HG02943 (cell line): ENCODE results near the gene C10orf67.
A peak's percentile ranks its signal among the peaks of the same experiment; 100 is the strongest.
"Not testable (repeated sequence)": the region's sequence is repeated elsewhere in the genome, so short reads cannot be mapped to it uniquely, and the experiment has no call there.

ENCODE experiments used
- ATAC-seq: cut with Tn5 transposase; IDR thresholded peaks from one replicate; pipeline ENCODE4 v1.9.1; 2021; ENCODE audit warnings: mild to moderate bottlenecking, low read depth, moderate library complexity; ENCODE audit not compliant: unreplicated experiment

Gene C10orf67

DNA sequence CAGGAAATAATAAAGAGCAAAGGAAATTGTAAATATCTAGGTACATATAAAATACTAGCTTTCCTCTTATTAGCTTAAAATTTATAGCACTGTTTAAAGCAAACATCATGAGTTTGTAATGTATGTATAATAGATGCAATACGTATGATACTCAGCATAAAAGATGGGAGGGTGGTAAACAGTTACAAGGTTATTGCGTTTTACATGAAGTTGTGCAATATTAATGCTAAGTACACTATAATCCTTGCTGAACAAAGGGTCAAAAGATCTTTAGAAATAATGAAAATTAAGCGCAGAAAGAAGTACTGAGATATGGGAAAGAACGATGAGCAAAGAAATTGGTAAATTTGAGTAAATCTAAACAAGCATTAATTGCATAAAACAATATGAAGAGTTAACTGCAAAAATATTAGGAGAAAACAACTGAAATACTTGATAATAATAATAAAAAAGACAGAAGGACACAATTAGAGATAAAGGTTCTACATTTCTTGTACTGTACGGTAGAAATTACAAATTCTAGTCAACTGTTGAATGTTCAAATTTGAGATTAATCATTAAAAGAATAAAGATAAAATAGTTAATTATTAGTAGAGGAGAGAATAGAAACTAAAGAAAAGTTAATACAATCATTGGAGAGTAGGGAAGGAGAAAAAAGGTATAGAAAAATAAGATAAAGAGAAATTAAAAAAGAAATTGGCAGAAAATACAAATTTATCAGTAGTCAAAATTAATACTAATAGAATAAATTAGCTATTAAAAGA, 17.9 kb downstream of the C10orf67 start:
- no peak for ATAC-seq

DNA sequence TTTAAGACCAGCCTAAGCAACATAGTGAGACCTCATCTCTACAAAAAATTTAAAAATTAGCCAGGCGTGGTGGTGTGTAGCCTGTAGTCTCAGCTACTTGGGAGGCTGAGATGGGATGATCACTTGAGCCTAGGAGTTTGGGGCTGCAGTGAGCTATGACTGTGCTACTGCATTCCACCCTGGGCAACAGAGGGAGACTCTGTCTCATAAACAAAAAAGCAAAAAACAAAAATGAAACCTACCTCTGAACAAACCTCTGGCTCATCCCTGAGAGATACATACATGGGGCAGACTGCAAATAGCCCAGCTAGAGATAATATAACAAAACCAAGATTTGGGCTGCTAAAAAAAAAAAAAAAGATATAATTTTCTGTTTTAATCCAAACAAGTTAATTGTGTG, 19.5 kb downstream of the C10orf67 start:
- peak; percentile 82 for ATAC-seq

DNA sequence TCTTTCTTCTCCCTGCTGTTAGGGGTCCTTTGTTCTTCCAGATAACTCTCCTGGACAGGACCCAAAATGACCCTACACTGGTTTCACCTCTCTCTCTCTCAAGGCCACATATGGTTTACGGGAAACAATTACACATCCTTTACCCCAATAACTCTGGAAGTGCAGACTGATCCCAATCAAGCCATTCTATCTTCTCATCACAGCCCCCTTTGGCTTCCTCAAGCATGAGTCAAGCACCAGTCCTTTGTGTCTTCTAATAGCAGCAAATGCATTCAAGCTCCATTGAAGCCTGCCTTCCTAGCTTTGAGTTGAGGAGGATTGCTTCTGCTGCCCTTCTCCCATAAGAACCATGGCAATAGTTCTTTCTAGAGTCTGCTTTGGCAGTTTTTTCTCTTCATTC, 20.2 kb downstream of the C10orf67 start:
- ATAC-seq = no peak

DNA sequence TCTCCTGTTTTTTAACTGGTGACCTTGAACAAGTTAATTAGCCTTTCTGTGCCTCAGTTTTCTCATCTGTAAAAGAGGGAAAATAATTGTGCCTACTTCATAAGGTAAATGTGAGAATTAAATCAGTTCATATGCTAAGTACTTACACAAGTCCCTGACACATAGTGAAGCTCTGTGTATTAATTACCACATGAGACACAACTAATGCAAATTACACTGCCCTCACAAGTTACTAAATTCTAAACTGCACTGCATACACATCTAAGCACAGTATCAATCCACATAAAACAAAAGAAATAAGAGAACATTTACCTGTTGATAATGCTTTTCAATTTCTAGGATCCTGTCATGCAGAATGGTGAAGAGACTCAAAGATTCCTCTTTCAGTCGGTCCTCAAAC, 22.5 kb downstream of the C10orf67 start:
- ATAC-seq = no peak

DNA sequence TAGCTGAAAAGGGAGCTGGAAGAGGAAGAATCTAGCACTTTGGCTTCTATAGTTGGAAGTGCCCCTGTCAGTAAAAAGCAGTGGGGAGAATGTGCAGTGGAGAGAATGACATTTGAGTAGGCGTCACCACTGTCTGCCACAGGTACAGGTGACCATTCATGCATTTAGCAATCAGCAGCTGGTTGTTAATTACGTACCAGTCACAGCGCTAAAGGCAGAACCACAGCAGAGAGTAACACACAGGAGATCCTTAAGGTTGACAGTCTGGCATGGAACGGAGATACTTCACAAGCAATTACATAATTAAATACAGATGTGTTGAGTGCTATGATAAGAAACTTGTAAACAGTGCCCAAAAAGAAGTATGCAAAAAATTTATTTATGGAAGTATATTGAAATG, 24.8 kb downstream of the C10orf67 start:
- ATAC-seq = no peak

DNA sequence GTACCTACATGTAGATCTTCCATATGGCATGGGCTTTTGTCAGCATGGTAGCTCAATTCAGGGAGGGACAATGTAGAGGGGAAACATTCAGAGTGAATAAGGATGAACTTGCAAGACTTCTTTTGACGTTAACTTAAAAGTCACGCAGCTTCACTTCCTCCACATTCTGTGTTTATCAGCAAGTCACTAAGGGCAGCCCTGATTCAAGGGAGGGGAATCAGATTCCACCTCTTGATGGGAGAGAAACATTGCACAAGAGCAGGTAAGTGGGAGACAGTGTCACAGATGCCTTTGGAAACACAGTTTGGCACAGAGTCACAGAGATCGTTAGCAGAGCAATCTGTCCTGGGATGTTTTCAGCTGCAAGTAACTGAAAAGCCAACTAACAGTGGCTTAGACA, 26.2 kb downstream of the C10orf67 start:
- ATAC-seq = no peak

DNA sequence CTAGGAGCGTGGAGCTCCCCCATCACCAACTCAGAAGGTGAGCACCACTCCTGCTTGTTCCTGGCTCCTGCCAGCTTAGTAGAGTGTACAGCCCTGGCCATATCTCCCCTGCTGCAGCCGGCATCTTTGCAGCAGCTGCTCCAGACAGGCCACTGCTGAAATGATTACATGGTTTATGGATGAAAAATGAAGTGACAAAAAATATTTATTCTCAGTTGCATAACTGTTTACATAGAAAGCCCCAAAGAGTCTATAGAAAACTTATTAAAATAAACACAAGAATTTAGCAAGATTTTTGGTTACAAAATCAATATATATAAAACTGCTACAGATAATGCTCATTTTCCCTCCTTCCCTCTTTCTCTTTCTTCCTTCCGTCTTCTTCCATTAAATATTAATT, 27.2 kb downstream of the C10orf67 start:
- ATAC-seq = no peak

DNA sequence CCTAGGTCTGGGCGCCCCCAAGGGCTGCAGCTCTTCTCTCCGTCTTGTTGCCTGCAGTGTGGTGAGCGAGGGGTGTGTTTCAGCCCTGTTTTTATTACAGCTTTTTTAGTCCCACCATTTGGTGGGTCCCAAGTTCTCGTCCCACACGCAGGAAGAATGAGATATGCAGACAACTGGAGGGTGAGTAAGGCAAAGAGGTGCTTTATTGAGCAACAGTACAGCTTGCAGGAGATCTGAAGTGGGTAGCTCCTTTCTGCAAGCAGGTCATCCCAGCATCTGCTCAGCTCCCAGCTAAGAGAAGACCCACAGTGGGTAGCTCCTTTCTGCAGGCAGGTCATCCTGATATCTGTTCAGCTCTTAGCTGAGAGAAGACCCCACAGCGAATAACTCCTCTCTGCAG, 28.2 kb downstream of the C10orf67 start:
- no peak for ATAC-seq

DNA sequence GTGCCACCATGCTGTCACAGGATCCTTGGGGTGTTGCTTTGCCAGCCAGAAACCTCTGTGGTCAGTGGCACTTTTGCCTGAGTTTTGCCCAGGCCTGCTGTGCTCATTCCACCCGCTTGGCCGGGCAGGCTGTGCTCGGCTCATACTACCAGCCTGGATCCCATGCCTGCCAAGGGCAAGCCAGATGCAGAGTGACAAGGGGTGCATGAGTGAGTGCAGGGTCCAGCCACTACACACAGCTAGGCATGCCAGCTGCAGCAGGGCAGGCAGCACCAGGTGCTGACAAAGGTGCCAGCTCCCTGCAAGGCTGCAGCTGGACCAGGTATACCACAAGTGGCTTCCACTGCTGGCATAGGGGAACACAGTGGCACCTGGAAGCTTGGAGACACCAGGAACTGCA, 28.6 kb downstream of the C10orf67 start:
- no peak for ATAC-seq

DNA sequence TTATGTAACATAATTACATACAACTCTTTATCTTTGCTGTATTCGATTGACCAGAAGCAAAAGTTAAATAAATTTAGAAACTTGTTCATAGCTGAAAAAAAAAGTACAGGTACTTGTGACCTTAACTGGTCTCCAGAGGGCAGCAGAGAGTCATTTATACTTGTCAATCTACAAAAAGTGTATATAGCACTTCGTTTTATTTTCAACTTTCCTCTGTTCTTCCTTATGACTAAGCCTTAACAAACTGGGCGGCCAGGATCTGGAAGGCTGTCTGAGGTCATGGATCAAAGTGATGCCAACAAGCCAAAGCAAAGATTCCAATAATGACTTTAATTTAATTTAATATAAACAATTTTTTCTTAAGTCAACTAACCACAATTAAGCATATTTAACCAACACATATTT, 29.8 kb downstream of the C10orf67 start:
- ATAC-seq = peak; percentile 60

DNA sequence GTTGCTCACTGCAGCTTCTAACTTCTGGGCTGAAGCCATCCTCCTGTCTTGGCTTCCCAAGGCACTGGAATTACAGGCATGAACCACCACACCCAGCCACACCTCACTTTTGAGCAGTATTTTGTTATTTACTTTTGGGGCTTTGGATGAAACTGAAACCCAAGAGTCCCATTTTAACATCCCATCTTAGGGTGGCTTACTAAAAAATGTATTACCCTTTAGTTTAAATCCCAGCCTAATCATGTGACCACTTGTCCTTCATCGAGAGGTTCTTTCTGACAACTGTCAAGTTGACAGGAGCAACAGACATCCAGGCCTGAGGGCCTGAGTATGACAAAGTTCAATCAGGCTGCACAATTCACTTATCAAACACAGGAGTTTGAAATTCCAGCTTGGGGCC, 33.6 kb downstream of the C10orf67 start:
- no peak for ATAC-seq

DNA sequence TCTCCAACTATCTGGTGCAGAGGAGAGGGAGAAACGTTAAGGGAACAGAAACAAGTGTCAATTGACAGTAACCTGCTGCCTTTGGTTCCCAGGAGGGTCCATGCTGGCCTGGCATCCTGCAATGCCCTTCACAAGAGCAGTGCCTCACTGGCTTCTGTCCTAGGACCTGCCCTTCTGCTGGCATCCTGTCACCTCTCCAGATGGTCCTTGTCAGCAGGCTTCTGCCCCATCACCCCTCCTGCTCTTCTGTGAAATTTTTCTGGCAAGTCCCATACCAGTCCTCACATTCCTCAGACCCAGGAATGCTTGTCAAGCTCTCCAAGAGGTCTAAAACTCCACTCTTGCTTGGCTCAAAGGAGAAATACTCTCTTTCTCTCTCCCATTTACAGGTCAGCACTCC, 34.2 kb downstream of the C10orf67 start:
- no peak for ATAC-seq

DNA sequence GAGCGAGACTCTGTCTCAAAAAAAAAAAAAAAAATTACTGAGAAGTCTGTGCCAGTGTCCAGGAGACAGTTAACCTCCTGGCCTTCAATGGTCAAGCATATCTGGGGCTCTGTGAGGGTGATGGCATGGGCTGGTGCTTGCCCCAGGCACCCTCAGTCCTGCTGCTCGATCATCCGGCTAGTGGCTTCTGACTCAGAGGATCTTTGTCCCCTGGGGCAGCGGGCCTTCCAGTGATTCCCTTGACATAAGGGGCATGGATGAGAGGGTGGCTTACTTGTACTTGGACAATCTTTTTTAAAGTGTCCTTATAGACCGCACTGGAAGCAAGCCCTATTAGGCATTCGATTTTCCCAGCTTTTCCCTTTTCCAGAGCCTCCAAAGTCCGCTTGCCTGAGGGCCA, 44.6 kb downstream of the C10orf67 start:
- ATAC-seq = not testable (repeated sequence)

DNA sequence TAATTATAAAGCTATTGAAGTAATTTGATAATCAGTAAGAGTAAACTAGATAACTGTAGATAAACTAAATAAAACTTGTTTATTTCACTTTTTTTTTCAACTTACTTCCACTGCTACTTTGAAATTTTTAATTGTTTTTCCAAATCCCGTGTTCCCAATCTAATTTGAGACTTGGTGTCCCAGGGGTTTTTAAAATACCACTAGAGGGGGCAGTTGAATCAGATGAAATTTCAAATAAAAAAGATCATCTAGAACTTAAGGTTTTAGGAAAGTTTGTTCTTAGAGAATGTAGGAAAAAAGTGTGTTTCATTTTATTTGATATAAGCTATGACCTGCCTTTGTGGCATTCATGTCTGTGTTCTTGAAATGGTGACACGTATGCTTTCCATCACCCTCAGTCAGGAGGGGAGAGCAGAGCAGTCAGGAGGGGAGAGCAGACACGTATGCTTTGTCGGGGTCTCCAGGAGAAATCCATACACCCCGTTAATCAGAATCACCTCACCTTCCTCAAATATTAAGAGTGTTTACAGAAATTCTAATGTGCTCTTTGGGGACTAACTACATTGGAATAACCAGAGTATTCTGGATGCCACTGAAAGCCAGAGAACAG, 49.9 kb downstream of the C10orf67 start:
- ATAC-seq = no peak

DNA sequence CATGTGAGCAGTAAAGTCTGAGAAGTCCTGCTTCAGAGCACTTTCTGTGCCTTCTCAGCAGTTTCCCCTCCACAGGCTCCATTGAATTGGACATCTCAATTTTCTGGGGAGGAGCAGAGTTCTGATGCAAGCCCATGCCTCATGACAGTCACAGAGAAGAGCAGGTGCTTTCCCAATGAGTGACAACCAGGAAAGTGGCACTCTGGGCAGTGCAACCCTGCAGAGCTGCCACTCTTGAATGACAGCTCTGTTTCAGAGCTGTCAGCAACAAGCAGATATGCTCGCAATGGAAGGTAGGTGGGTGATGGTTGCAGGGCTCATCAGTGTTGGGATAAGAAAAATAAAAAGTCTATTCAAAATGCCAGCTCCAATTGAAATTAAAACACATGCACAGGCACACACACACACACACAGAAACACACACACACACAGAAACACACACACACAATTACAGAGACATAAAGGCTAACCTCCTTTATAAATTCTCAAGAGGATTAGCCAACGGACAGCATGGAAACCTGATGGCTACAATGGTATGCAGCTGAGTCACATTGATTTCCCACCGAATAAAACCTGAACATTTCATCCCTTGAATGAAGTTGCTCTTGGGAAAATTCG, 50.5 kb downstream of the C10orf67 start:
- ATAC-seq = no peak

DNA sequence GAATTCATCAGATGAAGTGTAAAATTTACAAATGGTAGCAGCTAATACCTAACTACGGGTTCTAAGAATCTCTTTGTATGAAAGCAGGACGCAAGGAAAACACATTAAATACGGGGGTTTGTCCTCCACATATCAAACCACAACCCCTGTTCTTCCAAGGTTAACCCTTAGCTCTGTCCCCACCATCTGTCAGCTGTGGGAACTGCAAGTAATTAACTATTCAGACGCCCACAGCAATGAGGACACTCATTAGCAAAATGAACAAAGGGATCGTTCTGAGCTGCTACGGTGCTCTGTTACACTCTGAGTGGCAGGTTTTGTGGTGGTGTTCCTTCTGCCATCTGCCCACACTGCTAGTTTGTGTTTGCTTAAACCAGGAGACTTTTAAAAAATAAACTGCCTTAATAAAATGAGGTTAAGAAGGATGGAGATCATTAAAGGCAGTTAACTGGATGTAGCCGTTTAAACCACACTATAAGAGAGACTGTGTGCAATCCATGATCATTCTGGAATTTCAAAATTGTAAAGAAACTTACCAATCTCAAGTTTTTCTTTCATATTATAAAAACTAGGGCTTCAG, 51.4 kb downstream of the C10orf67 start:
- peak; percentile 90 for ATAC-seq

DNA sequence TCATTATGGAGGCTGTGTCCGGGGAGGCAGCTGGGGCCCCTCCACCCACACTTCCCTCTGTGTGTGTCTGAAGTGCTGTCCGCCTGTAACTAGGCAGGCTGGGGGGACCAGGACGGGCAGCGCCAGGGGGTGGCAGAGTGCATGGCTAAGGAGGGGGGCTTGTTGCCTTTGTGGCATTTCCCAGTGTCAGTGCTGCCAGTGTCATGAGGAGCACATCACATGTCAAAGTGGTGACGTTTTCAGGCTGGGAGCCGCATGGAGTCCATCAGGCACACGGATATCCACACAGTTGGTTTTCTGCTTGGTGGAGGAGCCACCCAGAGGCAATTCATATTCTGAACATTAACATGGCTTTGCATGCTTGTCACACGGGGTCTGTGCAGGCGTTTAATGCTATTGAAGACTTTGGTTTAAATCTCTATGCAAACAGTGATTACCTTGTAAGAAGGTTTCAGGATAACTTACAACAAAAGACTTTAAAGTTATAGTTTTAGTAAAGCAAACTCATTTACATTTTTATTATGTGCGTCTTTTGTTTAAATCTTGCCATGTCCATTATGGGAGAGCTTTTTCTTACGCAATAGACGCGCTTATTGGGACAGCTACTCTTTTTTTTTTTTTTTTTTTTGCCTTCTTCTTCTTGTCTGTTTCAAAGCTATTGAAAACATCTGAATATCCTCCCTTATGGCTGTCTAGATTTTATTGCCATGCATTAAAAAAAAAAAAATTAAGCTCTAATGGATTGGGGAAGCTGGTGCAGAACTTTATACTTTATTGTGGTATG, 52.9 kb downstream of the C10orf67 start:
- ATAC-seq = no peak

DNA sequence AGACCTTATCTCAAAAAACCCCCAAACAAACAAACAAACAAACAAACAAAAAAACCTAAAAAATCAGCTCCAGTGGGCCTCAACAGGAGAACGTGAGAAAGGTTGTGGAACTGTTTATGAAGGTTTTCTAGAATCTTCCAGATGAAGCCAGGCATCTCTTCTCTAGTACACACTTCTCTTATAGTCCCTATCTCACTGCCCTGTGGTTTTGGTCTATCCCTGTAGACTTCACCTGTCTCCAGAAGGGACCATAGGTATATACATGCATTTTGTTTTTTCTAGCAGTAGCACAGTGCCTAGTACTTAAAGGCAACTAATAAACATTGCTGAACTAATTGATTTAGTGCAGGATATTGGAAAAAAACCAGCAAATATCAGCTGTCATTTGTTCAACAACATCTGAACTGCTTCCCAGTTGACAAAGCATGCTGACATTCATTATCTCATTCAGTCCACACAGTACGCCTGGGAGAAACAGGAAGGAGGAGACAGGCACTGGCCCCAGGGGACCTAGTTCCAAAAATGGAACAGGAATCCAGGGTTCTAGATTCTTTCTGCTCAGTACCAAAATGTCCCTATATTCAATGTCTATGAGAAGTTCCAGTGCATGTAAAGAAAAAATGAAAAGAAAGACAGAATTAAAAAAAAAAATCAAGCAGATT, 59.8 kb downstream of the C10orf67 start:
- ATAC-seq = no peak

DNA sequence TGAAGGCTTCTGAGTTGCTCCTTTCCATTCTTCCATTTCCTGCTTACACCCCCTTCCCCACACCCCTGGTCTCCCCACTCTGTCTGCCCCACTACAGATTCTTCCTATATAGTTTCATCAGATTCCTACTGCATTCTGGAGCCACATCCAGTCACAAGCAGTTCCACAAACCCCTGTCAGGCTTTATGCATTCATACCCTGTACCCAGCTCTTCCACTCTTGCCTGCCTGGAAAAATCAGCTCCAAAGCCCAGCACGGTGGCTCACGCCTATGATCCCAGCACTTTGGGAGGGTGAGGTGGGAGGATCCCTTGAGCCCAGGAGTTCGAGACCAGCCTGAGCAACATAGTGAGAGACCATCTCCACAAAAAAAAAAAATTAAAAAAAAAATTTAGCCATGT, 60.4 kb downstream of the C10orf67 start:
- no peak for ATAC-seq

DNA sequence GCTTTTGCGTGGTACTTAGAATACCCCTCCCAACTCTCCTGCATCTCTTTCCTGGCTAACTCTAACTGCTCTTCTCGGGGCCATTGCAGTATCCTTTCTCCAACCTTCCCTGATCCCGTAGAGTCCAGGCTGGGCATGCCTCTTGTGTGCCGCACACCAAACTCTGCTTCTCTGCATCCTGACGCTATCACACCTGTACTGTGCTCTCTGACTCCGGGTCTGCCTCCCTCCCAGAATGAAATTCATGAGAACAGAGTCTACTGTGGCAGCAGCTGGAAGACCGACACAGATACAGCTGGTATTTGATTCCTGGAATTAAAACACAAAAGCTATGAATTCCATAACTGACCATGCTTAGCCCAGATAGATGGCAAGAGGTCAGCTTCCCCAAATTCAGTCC, 60.9 kb downstream of the C10orf67 start:
- ATAC-seq = no peak
